ENCODE measurements around the gene HNF1A.

Gene HNF1A

GRCh38 chr12:121008347-121009098, 30.2 kb downstream of the HNF1A start:
- FAIRE-seq (no peak), DNase-seq (ENCODE audit: insufficient read length, low spot score) (no peak)

- FAIRE-seq (no peak), DNase-seq (ENCODE audit: insufficient read length, low spot score) (peak; percentile 56)
Observed at GRCh38 chr12:121009741-121010140, 31.4 kb downstream of the HNF1A start.

- FAIRE-seq (no peak), DNase-seq (ENCODE audit: insufficient read length, low spot score) (no peak)
Observed at GRCh38 chr12:121010860-121011259, 32.5 kb downstream of the HNF1A start.

GRCh38 chr12:121011820-121012219, 33.5 kb downstream of the HNF1A start:
- DNase-seq (ENCODE audit: insufficient read length, low spot score): no peak
- no peak for FAIRE-seq

GRCh38 chr12:121013715-121014114, 35.4 kb downstream of the HNF1A start:
- DNase-seq (ENCODE audit: insufficient read length, low spot score) (no peak), FAIRE-seq (no peak)

GRCh38 chr12:121015825-121016766, 37.8 kb downstream of the HNF1A start, which contains the start of gene C12orf43:
TSS of gene C12orf43 (minus strand) at chr12:121016487. CDS start at chr12:121016474, 13 bp downstream.
- FAIRE-seq: peak; percentile 88
- DNase-seq (ENCODE audit: insufficient read length, low spot score): peak; percentile 91

- no peak for DNase-seq (ENCODE audit: insufficient read length, low spot score)
- FAIRE-seq: no peak
Observed at GRCh38 chr12:121017966-121018491, 39.7 kb downstream of the HNF1A start.

- DNase-seq (ENCODE audit: insufficient read length, low spot score) (no peak), FAIRE-seq (no peak)
Observed at GRCh38 chr12:121018860-121019617, 40.7 kb downstream of the HNF1A start.

- no peak for DNase-seq (ENCODE audit: insufficient read length, low spot score)
- no peak for FAIRE-seq
Observed at GRCh38 chr12:121021754-121022153, 43.4 kb downstream of the HNF1A start.

GRCh38 chr12:121022713-121023112, 44.4 kb downstream of the HNF1A start:
- no peak for FAIRE-seq
- no peak for DNase-seq (ENCODE audit: insufficient read length, low spot score)

GRCh38 chr12:121023799-121024198, 45.5 kb downstream of the HNF1A start:
- DNase-seq (ENCODE audit: insufficient read length, low spot score): no peak
- no peak for FAIRE-seq

GRCh38 chr12:121025442-121026226, 47.3 kb downstream of the HNF1A start:
- DNase-seq (ENCODE audit: insufficient read length, low spot score): no peak
- no peak for FAIRE-seq

GRCh38 chr12:121026274-121027045, 48.1 kb downstream of the HNF1A start:
- FAIRE-seq (no peak), DNase-seq (ENCODE audit: insufficient read length, low spot score) (no peak)

- no peak for FAIRE-seq
- DNase-seq (ENCODE audit: insufficient read length, low spot score): no peak
Observed at GRCh38 chr12:121030576-121031212, 52.4 kb downstream of the HNF1A start.

GRCh38 chr12:121033625-121034349, 55.4 kb downstream of the HNF1A start:
- FAIRE-seq (peak; percentile 38), DNase-seq (ENCODE audit: insufficient read length, low spot score) (peak; percentile 59)

GRCh38 chr12:121034616-121035305, 56.4 kb downstream of the HNF1A start:
- FAIRE-seq (no peak), DNase-seq (ENCODE audit: insufficient read length, low spot score) (no peak)

GRCh38 chr12:121036810-121037326, 58.5 kb downstream of the HNF1A start:
- FAIRE-seq (peak; percentile 44), DNase-seq (ENCODE audit: insufficient read length, low spot score) (peak; percentile 61)
